HEK293 (cell line): ENCODE results near the gene EXOG.

Experiments used
- CTCF ChIA-PET: fragments of 350-600 bp; formaldehyde crosslinking; extraction: SDS; loops from one replicate; lab custom pipeline; 2021; ENCODE audit warnings: antibody characterized with exemption; lab: Yijun Ruan, JAX
- POLR2A ChIA-PET: fragments of 300-600 bp; formaldehyde crosslinking; extraction: SDS; loops from one replicate; lab custom pipeline; 2020; ENCODE audit warnings: antibody characterized with exemption, inconsistent platforms; lab: Yijun Ruan, JAX
- H3K27ac ChIP-seq: fragments of 200-500 bp; sonication (Bioruptor generic); 2 replicates; pipeline ENCODE4 v1.5.1; 2014; ENCODE audit warnings: low read depth, low read length, control low read depth, inconsistent platforms; ENCODE audit errors: extremely low read depth
- H3K36me3 ChIP-seq, 2 experiments: fragments of 200-500 bp in 1 of 2; sonication (Bioruptor generic) in 1 of 2; 1 replicate in 1 of 2; 2 replicates in 1 of 2; pipeline ENCODE4 v1.5.1; 2014 to 2017; ENCODE audit warnings: inconsistent platforms in 2 of 2, low read length in 2 of 2; ENCODE audit not compliant: control insufficient read depth in 2 of 2, insufficient read depth in 1 of 2
- H3K4me1 ChIP-seq: fragments of 200-500 bp; sonication (Bioruptor generic); 2 replicates; pipeline ENCODE4 v1.5.1; 2014; ENCODE audit warnings: mild to moderate bottlenecking, low read length, inconsistent platforms; ENCODE audit not compliant: control insufficient read depth, insufficient read depth
- H3K4me3 ChIP-seq: 2 replicates; pipeline ENCODE4 v1.5.1; 2011; ENCODE audit warnings: low read depth, mild to moderate bottlenecking, control low read depth, low read length, moderate library complexity
- H3K9me3 ChIP-seq: fragments of 200-500 bp; sonication (Bioruptor generic); 2 replicates; pipeline ENCODE4 v1.5.1; 2014; ENCODE audit warnings: low read depth, low read length, inconsistent platforms; ENCODE audit not compliant: control insufficient read depth, insufficient read depth
- GFI1B ChIP-seq: fragments of 450-650 bp; formaldehyde crosslinking; IDR thresholded peaks from 2 replicates; pipeline ENCODE4 v1.5.1; 2016; ENCODE audit warnings: missing biosample characterization, missing genetic modification characterization
- RBAK ChIP-seq: fragments of 450-650 bp; formaldehyde crosslinking; IDR thresholded peaks from 2 replicates; pipeline ENCODE4 v1.5.1; 2016; ENCODE audit warnings: missing biosample characterization, missing genetic modification characterization
- TRIM28 ChIP-seq: IDR thresholded peaks from 2 replicates; pipeline ENCODE4 v1.6.1; 2011; ENCODE audit warnings: low read length, control low read depth, borderline replicate concordance
- ZEB2 ChIP-seq: fragments of 450-650 bp; formaldehyde crosslinking; IDR thresholded peaks from 2 replicates; pipeline ENCODE4 v1.5.1; 2016; ENCODE audit warnings: missing biosample characterization, missing genetic modification characterization
- ZIC2 ChIP-seq: fragments of 450-650 bp; formaldehyde crosslinking; IDR thresholded peaks from 2 replicates; pipeline ENCODE4 v1.5.1; 2016; ENCODE audit warnings: missing biosample characterization, missing genetic modification characterization
- ZNF112 ChIP-seq: fragments of 450-650 bp; formaldehyde crosslinking; IDR thresholded peaks from 2 replicates; pipeline ENCODE4 v1.5.0; 2017; ENCODE audit warnings: missing biosample characterization, missing genetic modification characterization
- ZNF138 ChIP-seq: fragments of 450-650 bp; formaldehyde crosslinking; IDR thresholded peaks from 2 replicates; pipeline ENCODE4 v1.5.1; 2016; ENCODE audit warnings: missing biosample characterization, missing genetic modification characterization, borderline replicate concordance
- ZNF146 ChIP-seq: fragments of 450-650 bp; formaldehyde crosslinking; IDR thresholded peaks from 2 replicates; pipeline ENCODE4 v1.5.1; 2016; ENCODE audit warnings: missing biosample characterization, missing genetic modification characterization
- ZNF157 ChIP-seq: fragments of 450-650 bp; formaldehyde crosslinking; IDR thresholded peaks from 2 replicates; pipeline ENCODE4 v1.5.1; 2016; ENCODE audit warnings: missing biosample characterization, missing genetic modification characterization
- ZNF214 ChIP-seq: fragments of 450-650 bp; formaldehyde crosslinking; IDR thresholded peaks from 2 replicates; pipeline ENCODE4 v1.5.1; 2017; ENCODE audit warnings: missing biosample characterization, mild to moderate bottlenecking, missing genetic modification characterization, borderline replicate concordance
- ZNF248 ChIP-seq: fragments of 450-650 bp; formaldehyde crosslinking; IDR thresholded peaks from 2 replicates; pipeline ENCODE4 v1.5.1; 2017; ENCODE audit warnings: missing biosample characterization, missing genetic modification characterization
- ZNF302 ChIP-seq: fragments of 450-650 bp; formaldehyde crosslinking; IDR thresholded peaks from 2 replicates; pipeline ENCODE4 v1.5.1; 2016; ENCODE audit warnings: missing biosample characterization, missing genetic modification characterization, low read depth
- ZNF311 ChIP-seq: fragments of 450-650 bp; formaldehyde crosslinking; IDR thresholded peaks from 2 replicates; pipeline ENCODE4 v1.5.1; 2017; ENCODE audit warnings: missing biosample characterization, missing genetic modification characterization, borderline replicate concordance
- ZNF335 ChIP-seq: fragments of 450-650 bp; formaldehyde crosslinking; conservative IDR thresholded peaks from 2 replicates; pipeline ENCODE4 v1.5.1; 2016; ENCODE audit warnings: missing biosample characterization, missing genetic modification characterization
- ZNF394 ChIP-seq: fragments of 450-650 bp; formaldehyde crosslinking; IDR thresholded peaks from 2 replicates; pipeline ENCODE4 v1.5.1; 2016; ENCODE audit warnings: missing biosample characterization, missing genetic modification characterization, mild to moderate bottlenecking, moderate library complexity, borderline replicate concordance
- ZNF473 ChIP-seq: fragments of 450-650 bp; formaldehyde crosslinking; IDR thresholded peaks from 2 replicates; pipeline ENCODE4 v1.5.1; 2017; ENCODE audit warnings: missing biosample characterization, missing genetic modification characterization
- ZNF571 ChIP-seq: fragments of 450-650 bp; formaldehyde crosslinking; IDR thresholded peaks from 2 replicates; pipeline ENCODE4 v1.5.0; 2017; ENCODE audit warnings: missing biosample characterization, missing genetic modification characterization
- ZNF610 ChIP-seq: fragments of 450-650 bp; formaldehyde crosslinking; IDR thresholded peaks from 2 replicates; pipeline ENCODE4 v1.5.1; 2016; ENCODE audit warnings: missing biosample characterization, missing genetic modification characterization, borderline replicate concordance
- ZNF626 ChIP-seq: fragments of 450-650 bp; sonication (Bioruptor Pico); formaldehyde crosslinking; IDR thresholded peaks from 2 replicates; pipeline ENCODE4 v1.5.1; 2018; ENCODE audit warnings: missing biosample characterization, missing genetic modification characterization, inconsistent platforms
- ZNF654 ChIP-seq: fragments of 450-650 bp; formaldehyde crosslinking; IDR thresholded peaks from 2 replicates; pipeline ENCODE4 v1.5.1; 2016; ENCODE audit warnings: low read depth, missing biosample characterization, missing genetic modification characterization
- ZNF777 ChIP-seq: fragments of 450-650 bp; formaldehyde crosslinking; IDR thresholded peaks from 2 replicates; pipeline ENCODE4 v1.5.1; 2017; ENCODE audit warnings: missing biosample characterization, missing genetic modification characterization, borderline replicate concordance
- TF ChIP-seq, protein P1 (sequence below): fragments of 450-650 bp; formaldehyde crosslinking; IDR thresholded peaks from 2 replicates; pipeline ENCODE4 v1.5.0; 2017; ENCODE audit warnings: missing biosample characterization, missing genetic modification characterization, borderline replicate concordance
- TF ChIP-seq, protein P2 (sequence below): fragments of 450-650 bp; formaldehyde crosslinking; IDR thresholded peaks from 2 replicates; pipeline ENCODE4 v1.5.1; 2016; ENCODE audit warnings: missing biosample characterization, missing genetic modification characterization
- TF ChIP-seq, protein P3 (sequence below): fragments of 450-650 bp; formaldehyde crosslinking; IDR thresholded peaks from 2 replicates; pipeline ENCODE4 v1.5.1; 2016; ENCODE audit warnings: missing biosample characterization, missing genetic modification characterization
- TF ChIP-seq, protein P4 (sequence below): fragments of 450-650 bp; formaldehyde crosslinking; IDR thresholded peaks from 2 replicates; pipeline ENCODE4 v1.5.1; 2016; ENCODE audit warnings: missing biosample characterization, missing genetic modification characterization
- TF ChIP-seq, protein P5 (sequence below): fragments of 450-650 bp; formaldehyde crosslinking; IDR thresholded peaks from 2 replicates; pipeline ENCODE4 v1.5.1; 2016; ENCODE audit warnings: missing biosample characterization, missing genetic modification characterization

Gene EXOG

DNA sequence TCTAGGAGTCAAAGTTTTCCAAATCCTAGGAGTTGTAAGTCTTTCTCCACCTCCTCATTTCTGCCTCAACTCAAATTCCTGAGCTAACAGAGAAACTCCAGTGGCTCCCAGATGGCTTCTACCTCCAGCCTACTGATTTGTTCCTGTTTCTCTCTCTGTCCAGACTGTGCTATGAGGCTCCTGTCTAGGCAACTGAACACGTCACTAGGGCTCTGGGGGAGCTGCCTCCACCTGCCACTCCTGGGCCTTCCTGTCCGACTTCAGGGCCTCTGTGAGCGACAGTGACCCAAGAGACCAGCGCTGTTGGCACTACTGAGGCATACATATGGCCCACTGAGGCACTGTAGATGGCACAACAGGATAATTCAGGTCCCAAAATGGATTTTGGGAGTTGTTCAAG is 71.4 kb downstream of the EXOG start:
- Histone ChIP-seq H3K4me3 (no peak overlapping the region), H3K27ac (no peak overlapping the region), H3K36me3 (no peaks in the 10 kb centered on the region), H3K9me3 (no peaks in the 10 kb centered on the region), H3K4me1 (no peaks in the 10 kb centered on the region)
- POLR2A ChIA-PET, result no interaction called here
- CTCF ChIA-PET, result no interaction called here
- TF ChIP-seq RBAK (tag by site-specific recombination) (no peak), ZNF157 (tag by site-specific recombination) (no peak), TRIM28 (no peak), ZNF112 (tag by site-specific recombination) (no peak), ZNF214 (tag by site-specific recombination) (no peak), ZIC2 (tag by site-specific recombination) (no peak), ZNF335 (tag by site-specific recombination) (no peak)
- TF ChIP-seq, protein P1, sequence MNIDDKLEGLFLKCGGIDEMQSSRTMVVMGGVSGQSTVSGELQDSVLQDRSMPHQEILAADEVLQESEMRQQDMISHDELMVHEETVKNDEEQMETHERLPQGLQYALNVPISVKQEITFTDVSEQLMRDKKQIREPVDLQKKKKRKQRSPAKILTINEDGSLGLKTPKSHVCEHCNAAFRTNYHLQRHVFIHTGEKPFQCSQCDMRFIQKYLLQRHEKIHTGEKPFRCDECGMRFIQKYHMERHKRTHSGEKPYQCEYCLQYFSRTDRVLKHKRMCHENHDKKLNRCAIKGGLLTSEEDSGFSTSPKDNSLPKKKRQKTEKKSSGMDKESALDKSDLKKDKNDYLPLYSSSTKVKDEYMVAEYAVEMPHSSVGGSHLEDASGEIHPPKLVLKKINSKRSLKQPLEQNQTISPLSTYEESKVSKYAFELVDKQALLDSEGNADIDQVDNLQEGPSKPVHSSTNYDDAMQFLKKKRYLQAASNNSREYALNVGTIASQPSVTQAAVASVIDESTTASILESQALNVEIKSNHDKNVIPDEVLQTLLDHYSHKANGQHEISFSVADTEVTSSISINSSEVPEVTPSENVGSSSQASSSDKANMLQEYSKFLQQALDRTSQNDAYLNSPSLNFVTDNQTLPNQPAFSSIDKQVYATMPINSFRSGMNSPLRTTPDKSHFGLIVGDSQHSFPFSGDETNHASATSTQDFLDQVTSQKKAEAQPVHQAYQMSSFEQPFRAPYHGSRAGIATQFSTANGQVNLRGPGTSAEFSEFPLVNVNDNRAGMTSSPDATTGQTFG (tag by site-specific recombination), result no peak
- TF ChIP-seq, protein P2, sequence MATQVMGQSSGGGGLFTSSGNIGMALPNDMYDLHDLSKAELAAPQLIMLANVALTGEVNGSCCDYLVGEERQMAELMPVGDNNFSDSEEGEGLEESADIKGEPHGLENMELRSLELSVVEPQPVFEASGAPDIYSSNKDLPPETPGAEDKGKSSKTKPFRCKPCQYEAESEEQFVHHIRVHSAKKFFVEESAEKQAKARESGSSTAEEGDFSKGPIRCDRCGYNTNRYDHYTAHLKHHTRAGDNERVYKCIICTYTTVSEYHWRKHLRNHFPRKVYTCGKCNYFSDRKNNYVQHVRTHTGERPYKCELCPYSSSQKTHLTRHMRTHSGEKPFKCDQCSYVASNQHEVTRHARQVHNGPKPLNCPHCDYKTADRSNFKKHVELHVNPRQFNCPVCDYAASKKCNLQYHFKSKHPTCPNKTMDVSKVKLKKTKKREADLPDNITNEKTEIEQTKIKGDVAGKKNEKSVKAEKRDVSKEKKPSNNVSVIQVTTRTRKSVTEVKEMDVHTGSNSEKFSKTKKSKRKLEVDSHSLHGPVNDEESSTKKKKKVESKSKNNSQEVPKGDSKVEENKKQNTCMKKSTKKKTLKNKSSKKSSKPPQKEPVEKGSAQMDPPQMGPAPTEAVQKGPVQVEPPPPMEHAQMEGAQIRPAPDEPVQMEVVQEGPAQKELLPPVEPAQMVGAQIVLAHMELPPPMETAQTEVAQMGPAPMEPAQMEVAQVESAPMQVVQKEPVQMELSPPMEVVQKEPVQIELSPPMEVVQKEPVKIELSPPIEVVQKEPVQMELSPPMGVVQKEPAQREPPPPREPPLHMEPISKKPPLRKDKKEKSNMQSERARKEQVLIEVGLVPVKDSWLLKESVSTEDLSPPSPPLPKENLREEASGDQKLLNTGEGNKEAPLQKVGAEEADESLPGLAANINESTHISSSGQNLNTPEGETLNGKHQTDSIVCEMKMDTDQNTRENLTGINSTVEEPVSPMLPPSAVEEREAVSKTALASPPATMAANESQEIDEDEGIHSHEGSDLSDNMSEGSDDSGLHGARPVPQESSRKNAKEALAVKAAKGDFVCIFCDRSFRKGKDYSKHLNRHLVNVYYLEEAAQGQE (tag by site-specific recombination), result no peak

DNA sequence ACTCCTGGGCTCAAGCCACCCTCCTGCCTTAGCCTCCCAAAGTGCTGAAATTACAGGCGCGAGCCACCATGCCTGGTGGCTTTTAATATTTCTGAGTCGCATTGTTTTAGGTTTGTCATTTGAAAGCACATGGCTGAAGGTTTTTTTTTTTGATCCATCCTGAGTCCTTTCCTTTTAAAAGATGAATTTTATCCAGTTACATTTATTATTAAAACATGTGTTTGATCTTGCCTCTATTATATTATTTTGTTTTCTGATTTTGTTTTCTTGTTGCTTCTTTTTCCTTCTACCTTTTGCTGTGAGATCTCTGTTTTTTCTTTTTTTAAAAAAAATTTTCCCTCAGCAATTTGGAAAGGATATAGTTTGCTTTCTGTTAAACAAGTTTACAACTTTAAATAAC is 77.0 kb downstream of the EXOG start:
- H3K4me3 ChIP-seq, result no peak overlapping the region
- CTCF ChIA-PET, result no interaction called here
- no peaks in the 10 kb centered on the region for H3K9me3 ChIP-seq
- H3K36me3 ChIP-seq, result no peaks in the 10 kb centered on the region
- no peak for TF ChIP-seq ZNF473 (tag by site-specific recombination)
- TF ChIP-seq ZNF302 (tag by site-specific recombination), result no peak
- TF ChIP-seq ZNF626 (tag by site-specific recombination), result no peak
- no peak for TF ChIP-seq GFI1B (tag by site-specific recombination)
- TF ChIP-seq, protein P3, sequence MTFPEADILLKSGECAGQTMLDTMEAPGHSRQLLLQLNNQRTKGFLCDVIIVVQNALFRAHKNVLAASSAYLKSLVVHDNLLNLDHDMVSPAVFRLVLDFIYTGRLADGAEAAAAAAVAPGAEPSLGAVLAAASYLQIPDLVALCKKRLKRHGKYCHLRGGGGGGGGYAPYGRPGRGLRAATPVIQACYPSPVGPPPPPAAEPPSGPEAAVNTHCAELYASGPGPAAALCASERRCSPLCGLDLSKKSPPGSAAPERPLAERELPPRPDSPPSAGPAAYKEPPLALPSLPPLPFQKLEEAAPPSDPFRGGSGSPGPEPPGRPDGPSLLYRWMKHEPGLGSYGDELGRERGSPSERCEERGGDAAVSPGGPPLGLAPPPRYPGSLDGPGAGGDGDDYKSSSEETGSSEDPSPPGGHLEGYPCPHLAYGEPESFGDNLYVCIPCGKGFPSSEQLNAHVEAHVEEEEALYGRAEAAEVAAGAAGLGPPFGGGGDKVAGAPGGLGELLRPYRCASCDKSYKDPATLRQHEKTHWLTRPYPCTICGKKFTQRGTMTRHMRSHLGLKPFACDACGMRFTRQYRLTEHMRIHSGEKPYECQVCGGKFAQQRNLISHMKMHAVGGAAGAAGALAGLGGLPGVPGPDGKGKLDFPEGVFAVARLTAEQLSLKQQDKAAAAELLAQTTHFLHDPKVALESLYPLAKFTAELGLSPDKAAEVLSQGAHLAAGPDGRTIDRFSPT, result no peak
- TF ChIP-seq, protein P4, sequence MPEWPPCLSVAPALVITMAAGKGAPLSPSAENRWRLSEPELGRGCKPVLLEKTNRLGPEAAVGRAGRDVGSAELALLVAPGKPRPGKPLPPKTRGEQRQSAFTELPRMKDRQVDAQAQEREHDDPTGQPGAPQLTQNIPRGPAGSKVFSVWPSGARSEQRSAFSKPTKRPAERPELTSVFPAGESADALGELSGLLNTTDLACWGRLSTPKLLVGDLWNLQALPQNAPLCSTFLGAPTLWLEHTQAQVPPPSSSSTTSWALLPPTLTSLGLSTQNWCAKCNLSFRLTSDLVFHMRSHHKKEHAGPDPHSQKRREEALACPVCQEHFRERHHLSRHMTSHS (tag by site-specific recombination), result no peak
- TF ChIP-seq ZEB2, result no peak
- TF ChIP-seq ZNF138 (tag by site-specific recombination), result no peak
- TF ChIP-seq, protein P5, sequence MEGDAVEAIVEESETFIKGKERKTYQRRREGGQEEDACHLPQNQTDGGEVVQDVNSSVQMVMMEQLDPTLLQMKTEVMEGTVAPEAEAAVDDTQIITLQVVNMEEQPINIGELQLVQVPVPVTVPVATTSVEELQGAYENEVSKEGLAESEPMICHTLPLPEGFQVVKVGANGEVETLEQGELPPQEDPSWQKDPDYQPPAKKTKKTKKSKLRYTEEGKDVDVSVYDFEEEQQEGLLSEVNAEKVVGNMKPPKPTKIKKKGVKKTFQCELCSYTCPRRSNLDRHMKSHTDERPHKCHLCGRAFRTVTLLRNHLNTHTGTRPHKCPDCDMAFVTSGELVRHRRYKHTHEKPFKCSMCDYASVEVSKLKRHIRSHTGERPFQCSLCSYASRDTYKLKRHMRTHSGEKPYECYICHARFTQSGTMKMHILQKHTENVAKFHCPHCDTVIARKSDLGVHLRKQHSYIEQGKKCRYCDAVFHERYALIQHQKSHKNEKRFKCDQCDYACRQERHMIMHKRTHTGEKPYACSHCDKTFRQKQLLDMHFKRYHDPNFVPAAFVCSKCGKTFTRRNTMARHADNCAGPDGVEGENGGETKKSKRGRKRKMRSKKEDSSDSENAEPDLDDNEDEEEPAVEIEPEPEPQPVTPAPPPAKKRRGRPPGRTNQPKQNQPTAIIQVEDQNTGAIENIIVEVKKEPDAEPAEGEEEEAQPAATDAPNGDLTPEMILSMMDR (tag by site-specific recombination), result no peak
- TF ChIP-seq ZNF571 (tag by site-specific recombination), result no peak
- TF ChIP-seq ZNF610 (tag by site-specific recombination), result no peak
- no peak for TF ChIP-seq ZNF311 (tag by site-specific recombination)
- no peak for TF ChIP-seq ZNF248
- TF ChIP-seq ZNF146 (tag by site-specific recombination), result no peak
- TF ChIP-seq ZNF654 (tag by site-specific recombination), result no peak
- TF ChIP-seq ZNF394 (tag by site-specific recombination), result no peak
- no peak for TF ChIP-seq ZNF777 (tag by site-specific recombination)
- H3K27ac ChIP-seq, result no peak overlapping the region
- POLR2A ChIA-PET, result no interaction called here
- H3K4me1 ChIP-seq, result no peaks in the 10 kb centered on the region
